ENCODE data around the gene CRAMP1. TPM values are rescaled to one million over a fixed set of nuclear protein-coding genes. Genes with fewer than 3 reads are reported as not detected.

CRAMP1 gene
- total and polyA plus RNA-seq, 7 donors: 3.3 to 13.1 (median 8.6) TPM

DNA sequence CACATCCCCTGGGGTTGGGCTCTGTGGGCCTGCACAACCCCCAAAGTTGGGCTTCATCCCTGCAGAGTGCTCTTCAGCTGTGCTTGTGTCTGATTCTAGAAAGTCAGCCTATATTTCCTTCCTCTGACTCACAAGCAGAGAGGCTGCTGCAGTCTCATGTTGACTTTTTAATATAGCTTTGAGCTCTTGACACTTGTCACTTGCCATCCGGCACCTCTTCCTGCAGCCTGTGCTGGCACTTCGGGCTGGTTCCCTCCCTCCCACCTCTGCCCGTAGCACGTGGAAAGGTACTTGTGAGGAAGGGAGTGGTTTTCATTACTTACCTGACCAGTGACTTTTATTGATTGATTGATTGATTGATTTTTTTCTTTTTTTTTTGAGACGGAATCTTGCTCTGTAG is 46.9 kb downstream of the CRAMP1 start:
- 90 to 95% (median 92%) methylated on average over 5 of the region's 5 CpGs for WGBS, 3 donors
- intact Hi-C loops (cut with DNase I): no loop called here
- no peaks in the 10 kb centered on the region for H3K9me3 ChIP-seq
- ATAC-seq (no peak), DNase-seq (no peak)
- TF ChIP-seq, protein P1, sequence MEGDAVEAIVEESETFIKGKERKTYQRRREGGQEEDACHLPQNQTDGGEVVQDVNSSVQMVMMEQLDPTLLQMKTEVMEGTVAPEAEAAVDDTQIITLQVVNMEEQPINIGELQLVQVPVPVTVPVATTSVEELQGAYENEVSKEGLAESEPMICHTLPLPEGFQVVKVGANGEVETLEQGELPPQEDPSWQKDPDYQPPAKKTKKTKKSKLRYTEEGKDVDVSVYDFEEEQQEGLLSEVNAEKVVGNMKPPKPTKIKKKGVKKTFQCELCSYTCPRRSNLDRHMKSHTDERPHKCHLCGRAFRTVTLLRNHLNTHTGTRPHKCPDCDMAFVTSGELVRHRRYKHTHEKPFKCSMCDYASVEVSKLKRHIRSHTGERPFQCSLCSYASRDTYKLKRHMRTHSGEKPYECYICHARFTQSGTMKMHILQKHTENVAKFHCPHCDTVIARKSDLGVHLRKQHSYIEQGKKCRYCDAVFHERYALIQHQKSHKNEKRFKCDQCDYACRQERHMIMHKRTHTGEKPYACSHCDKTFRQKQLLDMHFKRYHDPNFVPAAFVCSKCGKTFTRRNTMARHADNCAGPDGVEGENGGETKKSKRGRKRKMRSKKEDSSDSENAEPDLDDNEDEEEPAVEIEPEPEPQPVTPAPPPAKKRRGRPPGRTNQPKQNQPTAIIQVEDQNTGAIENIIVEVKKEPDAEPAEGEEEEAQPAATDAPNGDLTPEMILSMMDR (IDR thresholded peaks at IDR 0.05): no peak
- H3K4me1 ChIP-seq: no peaks in the 10 kb centered on the region
- no peak overlapping the region for H3K4me3 ChIP-seq
- no peak overlapping the region for H3K27ac ChIP-seq
- no peaks in the 10 kb centered on the region for H3K27me3 ChIP-seq (ENCODE audit: insufficient read depth in 3 of 3, low read length in 2 of 3)
- H3K36me3 ChIP-seq (ENCODE audit: insufficient read depth in 1 of 2, low read depth in 1 of 2): peaks cover 15 to 96% of the 10 kb centered on the region in 2 donors

DNA sequence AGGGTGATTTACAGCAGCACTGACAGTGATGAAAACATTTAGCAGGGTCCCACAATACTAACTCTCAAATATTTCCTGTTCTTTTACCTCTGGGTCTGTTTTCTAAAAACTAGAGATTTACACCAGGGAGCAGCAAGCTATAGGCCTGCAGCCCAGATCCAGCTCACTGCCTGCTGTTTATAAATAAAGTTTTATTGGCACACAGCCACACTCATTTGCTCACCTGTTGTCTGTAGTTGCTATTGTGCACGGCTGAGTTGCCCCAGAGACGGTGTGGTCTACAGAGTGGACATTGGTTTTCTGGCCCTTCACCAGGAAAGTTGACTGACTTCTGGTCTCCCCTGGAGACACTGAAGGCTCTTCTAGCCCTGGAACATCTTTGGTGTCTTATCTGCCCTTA is 49.7 kb downstream of the CRAMP1 start:
- H3K4me3 ChIP-seq: no peak overlapping the region
- no peaks in the 10 kb centered on the region for H3K4me1 ChIP-seq
- DNase-seq (no peak), ATAC-seq (no peak)
- TF ChIP-seq, protein P1 (IDR thresholded peaks at IDR 0.05): no peak
- H3K9me3 ChIP-seq: no peaks in the 10 kb centered on the region
- H3K27ac ChIP-seq: no peak overlapping the region
- H3K36me3 ChIP-seq (ENCODE audit: insufficient read depth in 1 of 2, low read depth in 1 of 2): peaks cover 5 to 96% of the 10 kb centered on the region in 2 donors
- 60 to 76% (median 71%) methylated on average over 2 of the region's 2 CpGs for WGBS, 3 donors
- intact Hi-C loops (cut with DNase I): no loop called here
- H3K27me3 ChIP-seq (ENCODE audit: insufficient read depth in 3 of 3, low read length in 2 of 3): no peaks in the 10 kb centered on the region

DNA sequence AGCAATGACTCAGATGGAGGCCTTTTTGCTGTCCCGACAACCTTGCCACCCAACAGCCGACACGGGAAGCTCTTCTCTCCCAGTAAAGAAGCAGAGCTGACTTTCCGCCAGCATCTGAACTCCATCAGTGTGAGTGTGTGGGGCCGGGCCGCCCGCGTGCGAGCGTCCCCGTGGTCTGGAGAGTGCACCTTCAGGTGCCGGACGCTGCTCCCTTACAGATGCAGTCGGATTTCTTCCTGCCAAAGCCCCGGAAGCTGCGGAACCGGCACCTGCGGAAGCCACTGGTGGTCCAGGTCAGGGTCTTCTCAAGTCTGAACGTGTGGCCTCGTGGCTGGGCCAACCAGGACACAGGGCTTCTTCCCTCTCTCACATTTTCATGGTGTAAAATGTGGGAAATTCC is 50.4 kb downstream of the CRAMP1 start:
- Histone ChIP-seq H3K36me3 (ENCODE audit: insufficient read depth in 1 of 2, low read depth in 1 of 2) (peaks cover 5 to 96% of the 10 kb centered on the region in 2 donors), H3K4me1 (no peaks in the 10 kb centered on the region), H3K27ac (no peak overlapping the region), H3K27me3 (ENCODE audit: insufficient read depth in 3 of 3, low read length in 2 of 3) (no peaks in the 10 kb centered on the region), H3K9me3 (no peaks in the 10 kb centered on the region), H3K4me3 (no peak overlapping the region)
- 92 to 94% (median 93%) methylated on average over 20 of the region's 20 CpGs for WGBS, 3 donors
- DNase-seq (no peak), ATAC-seq (no peak)
- TF ChIP-seq, protein P1 (IDR thresholded peaks at IDR 0.05): no peak
- intact Hi-C loops (cut with DNase I): no loop called here

DNA sequence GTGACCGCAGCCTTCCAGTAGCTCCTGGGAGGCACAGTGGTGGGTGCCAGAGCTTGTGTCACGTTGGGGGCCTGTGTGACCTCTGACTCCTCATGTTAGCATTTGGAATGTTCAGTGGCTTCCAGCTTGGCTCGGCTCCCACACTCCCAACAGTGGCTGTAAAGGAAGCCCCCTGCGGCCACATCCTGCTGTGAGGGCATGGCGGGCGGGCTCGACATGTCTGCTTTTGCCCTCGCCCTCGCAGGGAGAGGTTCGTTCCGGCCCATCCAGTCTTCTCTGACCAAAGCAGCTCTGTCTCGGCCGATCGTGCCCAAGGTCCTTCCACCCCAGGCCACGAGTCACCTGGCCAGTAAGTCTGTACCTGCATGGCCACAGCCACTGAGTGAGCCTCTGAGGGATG is 53.7 kb downstream of the CRAMP1 start:
- no peak for ATAC-seq
- no peak for DNase-seq
- H3K36me3 ChIP-seq (ENCODE audit: insufficient read depth in 1 of 2, low read depth in 1 of 2): peaks cover 5 to 96% of the 10 kb centered on the region in 2 donors
- no peak overlapping the region for H3K4me3 ChIP-seq
- H3K4me1 ChIP-seq: no peaks in the 10 kb centered on the region
- TF ChIP-seq, protein P1 (IDR thresholded peaks at IDR 0.05): no peak
- 90 to 92% (median 91%) methylated on average over 15 of the region's 15 CpGs for WGBS, 3 donors
- H3K9me3 ChIP-seq: no peaks in the 10 kb centered on the region
- no peak overlapping the region for H3K27ac ChIP-seq
- intact Hi-C loops (cut with DNase I): no loop called here
- no peaks in the 10 kb centered on the region for H3K27me3 ChIP-seq (ENCODE audit: insufficient read depth in 3 of 3, low read length in 2 of 3)

DNA sequence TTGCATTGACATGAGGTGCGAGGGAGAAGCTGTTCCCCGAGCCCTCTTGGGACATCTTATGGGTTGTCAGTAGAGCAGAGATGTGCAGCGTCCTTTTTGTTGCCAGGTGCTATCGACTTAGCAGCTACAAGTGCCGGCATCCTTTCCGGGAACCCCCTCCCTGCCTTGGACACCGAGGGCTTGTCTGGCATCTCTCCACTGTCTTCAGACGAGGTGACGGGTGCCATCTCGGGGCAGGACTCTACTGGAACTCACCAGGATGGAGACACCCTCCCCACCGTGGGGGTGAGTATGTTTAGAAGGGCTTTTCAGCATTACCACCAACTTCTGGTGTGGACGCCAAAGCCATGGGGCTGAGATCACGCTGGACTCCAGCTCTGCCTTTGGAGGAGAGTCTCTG is 54.2 kb downstream of the CRAMP1 start:
- Histone ChIP-seq H3K4me3 (no peak overlapping the region), H3K4me1 (no peaks in the 10 kb centered on the region), H3K27me3 (ENCODE audit: insufficient read depth in 3 of 3, low read length in 2 of 3) (no peaks in the 10 kb centered on the region), H3K9me3 (no peaks in the 10 kb centered on the region), H3K27ac (no peak overlapping the region), H3K36me3 (ENCODE audit: insufficient read depth in 1 of 2, low read depth in 1 of 2) (peaks cover 5 to 99% of the 10 kb centered on the region in 2 donors)
- ATAC-seq (no peak), DNase-seq (no peak)
- TF ChIP-seq, protein P1 (IDR thresholded peaks at IDR 0.05): no peak
- 89 to 91% (median 91%) methylated on average over 13 of the region's 13 CpGs for WGBS, 3 donors
- intact Hi-C loops (cut with DNase I): no loop called here

All from psoas muscle (tissue), 8 donors.